Right lobe of liver (tissue), 6 donors: ENCODE measurements around the gene APBA2. TPM values are rescaled to one million over a fixed set of nuclear protein-coding genes. Genes with fewer than 3 reads are reported as not detected.

Source experiments
- ATAC-seq, 4 donors: fragments of 200-7000 bp; cut with Tn5 transposase; one replicate each; pipeline ENCODE4 v1.9.1; 2020; ENCODE audit warnings: mild to moderate bottlenecking in 4 of 4, moderate library complexity in 4 of 4
- DNase-seq, 3 donors: peaks; one replicate each; pipeline ENCODE4 v3.0.0-alpha.2; 2020
- H3K27ac ChIP-seq, 3 donors: fragments of 200-600 bp; one replicate each; pipeline ENCODE4 v1.8.0; 2022
- H3K27me3 ChIP-seq, 2 donors: fragments of 200-600 bp; one replicate each; pipeline ENCODE4 v1.8.0; 2022
- H3K36me3 ChIP-seq, 4 donors: fragments of 200-600 bp; sonication (generic) in 1 of 4; one replicate each; pipeline versions ENCODE4 v1.5.1 to v1.8.0; 2017 to 2022; ENCODE audit warnings: control low read depth in 1 of 4
- H3K4me1 ChIP-seq, 4 donors: fragments of 200-600 bp; sonication (generic) in 1 of 4; one replicate each; pipeline versions ENCODE4 v1.5.1 to v1.8.0; 2017 to 2022; ENCODE audit warnings: control low read depth in 1 of 4
- H3K4me3 ChIP-seq, 3 donors: fragments of 200-600 bp; one replicate each; pipeline ENCODE4 v1.8.0; 2022
- H3K9me3 ChIP-seq, 4 donors: fragments of 200-600 bp; sonication (generic) in 1 of 4; one replicate each; pipeline versions ENCODE4 v1.5.1 to v1.8.0; 2017 to 2022; ENCODE audit warnings: control low read depth in 1 of 4
- POLR2A ChIP-seq: fragments of 450-650 bp; IDR thresholded peaks from one replicate; pipeline ENCODE4 v1.6.1; 2017; ENCODE audit warnings: antibody characterized with exemption, mild to moderate bottlenecking
- WGBS: methylation state at CpG from one replicate; pipeline ENCODE4 v1.1.6; 2018; ENCODE audit warnings: low coverage, low lambda C conversion rate; ENCODE audit not compliant: insufficient coverage; ENCODE audit errors: missing lambda C conversion rate; 5-methylcytosine and 5-hydroxymethylcytosine counted together
- intact Hi-C, 2 donors: fragments of 100-400 bp; cut with DNase I; formaldehyde crosslinking; loops; one replicate each; pipeline versions ENCODE4 v1.11.2 to v1.14.1; 2022
- total RNA-seq, 6 experiments: library from RNA; depleted of rRNA in 2 of 6; stranded (reverse); fragments of >200 nt in 2 of 6; fragmentation: NEBNext Ultra II Directional in 3 of 6; extraction: Animal tissue kit (Norgen Biotek cat#: 25700) in 3 of 6; gene quantifications; one replicate each; pipeline versions ENCODE4 v1.1.0 to v1.2.4, GENCODE V29; 2016 to 2023
- TF ChIP-seq, protein P1 (sequence below), 4 donors: fragments of 200-600 bp in 3 of 4; fragments of 450-650 bp in 1 of 4; IDR thresholded peaks; one replicate each; pipeline versions ENCODE4 v1.5.1 to v1.8.0; 2016 to 2022; ENCODE audit warnings: antibody characterized with exemption in 4 of 4, mild to moderate bottlenecking in 2 of 4
- donor health status: DM: no; HTN: yes; CAD: no.
- donor health status: DM: no; HTN: no; CAD: no.
- donor health status: DM: no; HTN: no; CAD: no.
- donor health status: DM: no; HTN: yes; CAD: no.
- donor health status: DM: no; HTN: yes; CAD: no.

APBA2 gene
- total RNA-seq, 6 experiments from 2014 or later, result 0.51 to 0.75 (median 0.69) TPM

DNA sequence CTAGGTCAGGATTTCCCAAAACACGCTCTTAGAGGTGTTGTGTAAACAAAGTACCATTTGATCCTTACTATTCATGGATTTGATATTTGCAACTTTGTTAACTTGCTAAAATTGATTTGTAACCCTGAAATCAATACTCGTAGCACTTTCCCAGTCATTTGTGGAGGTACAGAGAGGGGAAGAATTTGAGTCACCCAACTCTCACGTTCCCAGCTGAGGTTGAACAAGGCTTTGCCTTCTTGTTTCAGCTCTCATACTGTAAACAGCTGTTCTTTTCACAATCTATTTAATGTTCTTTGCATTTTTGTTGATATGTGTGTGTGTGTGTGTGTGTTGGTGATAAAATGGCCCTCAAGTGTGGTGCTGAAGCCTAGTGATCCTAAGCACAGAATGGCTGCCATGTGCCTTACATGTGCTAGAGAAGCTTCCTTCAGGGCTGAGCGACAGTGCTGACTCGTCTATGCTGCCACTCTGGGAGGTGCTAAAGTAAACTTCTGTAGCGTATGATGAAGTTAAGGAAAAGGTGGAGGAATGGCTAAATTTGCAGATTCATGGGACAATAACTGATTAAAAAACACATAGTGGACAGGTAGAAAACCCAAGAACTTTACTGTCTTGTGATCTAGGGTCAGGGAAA lies 173.2 kb downstream of the APBA2 start:
- Histone ChIP-seq H3K9me3 (no peaks in the 10 kb centered on the region), H3K27me3 (no peaks in the 10 kb centered on the region), H3K36me3 (no peaks in the 10 kb centered on the region), H3K4me3 (no peak overlapping the region), H3K27ac (no peak overlapping the region), H3K4me1 (no peaks in the 10 kb centered on the region)
- no peak for TF ChIP-seq POLR2A
- TF ChIP-seq, protein P1, sequence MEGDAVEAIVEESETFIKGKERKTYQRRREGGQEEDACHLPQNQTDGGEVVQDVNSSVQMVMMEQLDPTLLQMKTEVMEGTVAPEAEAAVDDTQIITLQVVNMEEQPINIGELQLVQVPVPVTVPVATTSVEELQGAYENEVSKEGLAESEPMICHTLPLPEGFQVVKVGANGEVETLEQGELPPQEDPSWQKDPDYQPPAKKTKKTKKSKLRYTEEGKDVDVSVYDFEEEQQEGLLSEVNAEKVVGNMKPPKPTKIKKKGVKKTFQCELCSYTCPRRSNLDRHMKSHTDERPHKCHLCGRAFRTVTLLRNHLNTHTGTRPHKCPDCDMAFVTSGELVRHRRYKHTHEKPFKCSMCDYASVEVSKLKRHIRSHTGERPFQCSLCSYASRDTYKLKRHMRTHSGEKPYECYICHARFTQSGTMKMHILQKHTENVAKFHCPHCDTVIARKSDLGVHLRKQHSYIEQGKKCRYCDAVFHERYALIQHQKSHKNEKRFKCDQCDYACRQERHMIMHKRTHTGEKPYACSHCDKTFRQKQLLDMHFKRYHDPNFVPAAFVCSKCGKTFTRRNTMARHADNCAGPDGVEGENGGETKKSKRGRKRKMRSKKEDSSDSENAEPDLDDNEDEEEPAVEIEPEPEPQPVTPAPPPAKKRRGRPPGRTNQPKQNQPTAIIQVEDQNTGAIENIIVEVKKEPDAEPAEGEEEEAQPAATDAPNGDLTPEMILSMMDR (IDR thresholded peaks at IDR 0.05), result no peak
- no peak for DNase-seq
- 59% methylated on average over 6 of the region's 6 CpGs for WGBS
- no peak for ATAC-seq
- intact Hi-C loops, result no loop called here

DNA sequence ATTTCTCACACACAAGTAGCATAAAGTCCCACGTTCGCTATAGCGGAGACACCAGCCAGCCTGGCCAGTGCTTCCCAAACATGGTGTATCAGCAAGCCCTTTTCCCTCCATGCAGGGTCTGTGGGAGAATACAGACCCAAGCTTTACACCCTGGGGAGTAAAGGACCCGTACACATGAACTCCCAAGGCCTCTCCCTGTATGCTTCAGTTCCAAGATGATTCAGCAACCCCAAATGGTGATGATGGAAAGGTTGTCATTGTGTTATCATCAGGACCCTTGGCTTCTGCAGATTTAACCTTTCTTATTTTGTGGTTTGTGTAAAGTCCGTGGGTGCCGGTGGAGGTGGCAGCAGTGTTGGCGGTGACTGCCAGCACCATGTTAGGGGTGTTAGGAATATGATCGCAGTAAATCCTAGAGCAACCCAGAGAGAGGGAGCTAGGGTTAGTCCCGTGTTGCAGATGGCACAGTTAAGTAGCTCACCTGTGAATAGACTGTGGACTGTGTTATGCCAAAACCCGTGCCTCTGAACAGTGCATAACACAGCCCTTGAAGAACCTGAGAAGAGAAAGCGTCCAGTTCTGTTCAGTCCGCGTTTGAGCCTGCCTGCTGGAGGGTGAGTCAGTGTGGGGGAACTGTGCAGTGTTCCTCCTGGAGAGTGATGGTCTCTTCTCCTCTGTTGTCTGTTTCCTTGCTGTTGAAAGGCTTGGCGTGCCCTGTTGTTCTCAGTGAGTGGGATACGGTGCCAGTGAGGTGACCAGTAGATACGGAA lies 174.3 kb downstream of the APBA2 start:
- ATAC-seq (no peak), DNase-seq (no peak)

DNA sequence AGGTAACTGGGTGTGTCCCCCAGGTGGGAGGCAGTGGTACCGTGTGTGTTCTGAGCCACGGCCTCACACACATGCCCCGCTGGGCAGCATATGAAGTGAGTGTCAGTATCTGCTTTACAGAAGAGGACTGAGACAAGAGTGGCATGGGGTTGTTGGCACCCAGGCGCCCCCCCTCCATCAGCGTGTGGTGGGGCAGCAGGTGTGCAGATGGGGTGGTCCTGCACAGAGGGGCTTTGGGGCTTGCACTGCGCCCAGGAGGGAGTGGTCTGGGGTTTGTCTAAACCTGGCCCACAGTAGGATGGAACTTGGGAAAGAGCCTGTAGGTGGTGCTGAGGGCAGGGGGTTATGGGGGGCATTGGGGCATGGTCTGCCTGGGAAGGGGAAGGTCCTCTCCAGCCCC lies 176.0 kb downstream of the APBA2 start:
- DNase-seq (no peak), ATAC-seq (no peak)
- intact Hi-C loops, result no loop called here
- Histone ChIP-seq H3K27ac (no peak overlapping the region), H3K27me3 (no peaks in the 10 kb centered on the region), H3K9me3 (no peaks in the 10 kb centered on the region), H3K36me3 (no peaks in the 10 kb centered on the region), H3K4me3 (no peak overlapping the region), H3K4me1 (no peaks in the 10 kb centered on the region)
- no peak for TF ChIP-seq POLR2A
- TF ChIP-seq, protein P1 (IDR thresholded peaks at IDR 0.05), result no peak
- WGBS, result 90% methylated on average over 2 of the region's 6 CpGs

More for the DNA sequence above, 174.3 kb downstream of the APBA2 start:
- intact Hi-C loops, result no loop called here
- Histone ChIP-seq H3K4me3 (no peak overlapping the region), H3K9me3 (no peaks in the 10 kb centered on the region), H3K27ac (no peak overlapping the region), H3K27me3 (no peaks in the 10 kb centered on the region), H3K4me1 (no peaks in the 10 kb centered on the region), H3K36me3 (no peaks in the 10 kb centered on the region)
- WGBS, result 72% methylated on average over 13 of the region's 16 CpGs
- TF ChIP-seq, protein P1 (IDR thresholded peaks at IDR 0.05), result no peak
- no peak for TF ChIP-seq POLR2A

DNA sequence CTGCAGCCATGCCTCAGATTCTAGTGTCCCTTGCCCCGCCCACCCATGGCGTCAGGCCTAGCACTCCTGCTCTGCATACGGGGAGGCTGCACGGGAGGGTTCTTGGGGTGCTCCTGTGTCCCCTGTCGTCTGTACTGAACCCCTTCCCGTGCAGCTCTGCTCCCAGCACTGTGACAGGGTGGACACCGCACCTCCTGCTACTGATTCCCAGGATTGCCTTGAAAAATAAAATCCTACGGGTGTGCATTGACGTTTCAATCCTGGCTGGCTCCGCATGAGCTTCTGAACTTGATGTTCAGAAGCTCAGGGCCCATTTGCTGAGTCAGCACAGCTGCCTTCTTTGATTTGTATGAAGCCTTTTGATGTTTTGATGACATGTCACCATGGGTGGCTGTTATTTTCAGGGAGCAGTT lies 176.4 kb downstream of the APBA2 start:
- DNase-seq (no peak), ATAC-seq (no peak)
- 28% methylated on average over 2 of the region's 10 CpGs for WGBS
- H3K4me1 ChIP-seq, result no peaks in the 10 kb centered on the region
- no peaks in the 10 kb centered on the region for H3K27me3 ChIP-seq
- TF ChIP-seq POLR2A, result no peak
- TF ChIP-seq, protein P1 (IDR thresholded peaks at IDR 0.05), result no peak
- no peaks in the 10 kb centered on the region for H3K9me3 ChIP-seq
- H3K4me3 ChIP-seq, result no peak overlapping the region
- no peak overlapping the region for H3K27ac ChIP-seq
- H3K36me3 ChIP-seq, result no peaks in the 10 kb centered on the region
- intact Hi-C loops, result no loop called here
